SK-N-SH (cell line): ENCODE measurements around the gene SCARB1. TPM values are rescaled to one million over a fixed set of nuclear protein-coding genes. Genes with fewer than 3 reads are reported as not detected.
"Not testable (repeated sequence)": the region's sequence is repeated elsewhere in the genome, so short reads cannot be mapped to it uniquely, and the experiment has no call there.

ENCODE experiments used
- CTCF ChIA-PET: fragments of 300-600, 350-600 bp; formaldehyde crosslinking; extraction: SDS; loops from one replicate; lab custom pipeline; 2021; lab: Yijun Ruan, JAX
- POLR2A ChIA-PET: fragments of 350-600 bp; sonication (Branson Sonifier 250); formaldehyde crosslinking; extraction: SDS; loops from one replicate; lab custom pipeline; 2020; ENCODE audit warnings: antibody characterized with exemption, inconsistent platforms; lab: Yijun Ruan, JAX
- DNase-seq: peaks from one replicate; pipeline ENCODE4 v3.0.0; 2012
- H2AFZ ChIP-seq: fragments of 200-600 bp; sonication (generic); 2 replicates; pipeline ENCODE4 v1.8.1; 2016; ENCODE audit warnings: antibody characterized with exemption, mild to moderate bottlenecking, low read depth
- H3F3A ChIP-seq: fragments of 200-600 bp; sonication (generic); replicated peaks from 2 replicates; pipeline ENCODE3; 2016; ENCODE audit warnings: antibody characterized with exemption, mild to moderate bottlenecking; ENCODE audit not compliant: insufficient read depth
- H3K27ac ChIP-seq, 2 experiments: fragments of 200-500 bp in 1 of 2; fragments of 200-600 bp in 1 of 2; sonication (Bioruptor generic) in 1 of 2; sonication (generic), shearing (Covaris generic) in 1 of 2; 2 replicates each; pipeline versions ENCODE4 v1.5.1 to v1.6.1; 2014 to 2016; ENCODE audit warnings: low read depth in 2 of 2, inconsistent platforms in 1 of 2, low read length in 1 of 2, mild to moderate bottlenecking in 1 of 2, mixed read lengths in 1 of 2
- H3K27me3 ChIP-seq: fragments of 200-600 bp; sonication (generic), shearing (Covaris generic); 2 replicates; pipeline ENCODE4 v1.6.1; 2016; ENCODE audit warnings: mixed run types; ENCODE audit not compliant: insufficient read depth
- H3K36me3 ChIP-seq, 2 experiments: fragments of 200-500 bp in 1 of 2; fragments of 200-600 bp in 1 of 2; sonication (Bioruptor generic) in 1 of 2; sonication (generic) in 1 of 2; replicated peaks in 1 of 2; 2 replicates each; pipeline versions ENCODE3 to v1.5.1; 2014 to 2016; ENCODE audit warnings: low read length in 1 of 2, mild to moderate bottlenecking in 1 of 2; ENCODE audit not compliant: insufficient read depth in 2 of 2, control insufficient read depth in 1 of 2
- H3K4me1 ChIP-seq, 2 experiments: fragments of 200-500 bp in 1 of 2; fragments of 200-600 bp in 1 of 2; sonication (Bioruptor generic) in 1 of 2; sonication (generic), shearing (Covaris generic) in 1 of 2; 2 replicates each; pipeline versions ENCODE4 v1.5.1 to v1.6.1; 2014 to 2016; ENCODE audit warnings: low read depth in 1 of 2, low read length in 1 of 2, mixed run types in 1 of 2; ENCODE audit not compliant: insufficient read depth in 2 of 2, control insufficient read depth in 1 of 2
- H3K4me2 ChIP-seq: fragments of 200-600 bp; sonication (generic), shearing (Covaris generic); 2 replicates; pipeline ENCODE4 v1.6.1; 2017; ENCODE audit warnings: mixed run types
- H3K4me3 ChIP-seq, 2 experiments: fragments of 200-500 bp in 1 of 2; fragments of 200-600 bp in 1 of 2; sonication (Bioruptor generic) in 1 of 2; sonication (generic), shearing (Covaris generic) in 1 of 2; 2 replicates each; pipeline versions ENCODE4 v1.5.1 to v1.8.1; 2014 to 2016; ENCODE audit warnings: low read depth in 2 of 2, inconsistent platforms in 1 of 2, low read length in 1 of 2, mild to moderate bottlenecking in 1 of 2, mixed read lengths in 1 of 2, moderate library complexity in 1 of 2
- H3K79me2 ChIP-seq: fragments of 200-600 bp; sonication (generic); 2 replicates; pipeline ENCODE4 v1.8.1; 2017; ENCODE audit warnings: mild to moderate bottlenecking; ENCODE audit not compliant: insufficient read depth
- H3K9ac ChIP-seq: fragments of 200-600 bp; sonication (generic); 2 replicates; pipeline ENCODE4 v1.6.1; 2017; ENCODE audit warnings: mixed run types
- H3K9me2 ChIP-seq: fragments of 200-600 bp; sonication (generic); 2 replicates; pipeline ENCODE4 v1.6.1; 2017; ENCODE audit warnings: mixed run types
- H3K9me3 ChIP-seq: fragments of 200-600 bp; sonication (generic); 2 replicates; pipeline ENCODE4 v1.6.1; 2017; ENCODE audit warnings: mixed run types, mild to moderate bottlenecking, moderate library complexity
- H4K20me1 ChIP-seq: fragments of 200-600 bp; sonication (generic); 2 replicates; pipeline ENCODE4 v1.6.1; 2017; ENCODE audit warnings: mild to moderate bottlenecking, mixed run types; ENCODE audit not compliant: insufficient read depth
- CTCF ChIP-seq: fragments of 200-600 bp; sonication (generic); IDR thresholded peaks from 2 replicates; pipeline ENCODE4 v1.6.1; 2017; ENCODE audit warnings: antibody characterized with exemption, mild to moderate bottlenecking, moderate library complexity
- EP300 ChIP-seq, 2 experiments: IDR thresholded peaks; 2 replicates each; pipeline versions ENCODE4 v1.4.0 to v1.6.1; 2012; ENCODE audit warnings: borderline replicate concordance in 1 of 2, low read depth in 1 of 2, low read length in 1 of 2
- FOSL2 ChIP-seq: IDR thresholded peaks from 2 replicates; pipeline ENCODE4 v1.4.0; 2012; ENCODE audit warnings: low read depth, mild to moderate bottlenecking, moderate library complexity, borderline replicate concordance
- FOXM1 ChIP-seq: IDR thresholded peaks from 2 replicates; pipeline ENCODE4 v1.4.0; 2012; ENCODE audit warnings: low read depth, mild to moderate bottlenecking
- GATA2 ChIP-seq: sonication (generic); formaldehyde crosslinking; IDR thresholded peaks from 2 replicates; pipeline ENCODE4 v1.5.0; 2020; ENCODE audit warnings: mild to moderate bottlenecking, missing genetic modification reagents
- MAX ChIP-seq: IDR thresholded peaks from 2 replicates; pipeline ENCODE4 v1.4.0; 2012; ENCODE audit warnings: low read depth
- RXRA ChIP-seq: IDR thresholded peaks from 2 replicates; pipeline ENCODE4 v1.4.0; 2012; ENCODE audit warnings: low read depth, mild to moderate bottlenecking, borderline replicate concordance
- SIN3A ChIP-seq: IDR thresholded peaks from 2 replicates; pipeline ENCODE4 v1.6.1; 2012; ENCODE audit warnings: low read depth, mild to moderate bottlenecking, low read length, moderate library complexity, borderline replicate concordance
- SMC3 ChIP-seq: IDR thresholded peaks from 2 replicates; pipeline ENCODE4 v1.6.1; 2012; ENCODE audit warnings: low read depth, low read length, improper control_type of control experiment
- TAF1 ChIP-seq: IDR thresholded peaks from 2 replicates; pipeline ENCODE4 v1.6.1; 2012; ENCODE audit warnings: low read depth, mild to moderate bottlenecking, low read length, moderate library complexity, borderline replicate concordance
- TCF12 ChIP-seq: IDR thresholded peaks from 2 replicates; pipeline ENCODE4 v1.4.0; 2012
- WGBS: methylation state at CpG from one replicate; pipeline ENCODE4 v1.1.6; 2017; ENCODE audit warnings: low lambda C conversion rate; 5-methylcytosine and 5-hydroxymethylcytosine counted together
- polyA plus RNA-seq, 3 experiments: library from polyadenylated mRNA; depleted of rRNA; stranded (reverse); fragments of >200 nt; gene quantifications; 2 replicates each; pipeline ENCODE4 v1.2.3, GENCODE V29; 2012

SCARB1 gene
- polyA plus RNA-seq, 1 of the 3 experiments (the other 2 are of a cell fraction) = 33.0 TPM

- H3K27me3 ChIP-seq = no peaks in the 10 kb centered on the region
- TF ChIP-seq FOSL2 (no peak), RXRA (no peak), CTCF (no peak), EP300 (IDR thresholded peaks at IDR 0.05; ENCODE audit: borderline replicate concordance in 1 of 2, low read depth in 1 of 2, low read length in 1 of 2) (no peak), SMC3 (no peak), MAX (no peak)
- no peaks in the 10 kb centered on the region for H3K9me3 ChIP-seq
- no peaks in the 10 kb centered on the region for H3K79me2 ChIP-seq
- H3F3A ChIP-seq = no peaks in the 10 kb centered on the region
- no peaks in the 10 kb centered on the region for H4K20me1 ChIP-seq
- no peaks in the 10 kb centered on the region for H3K9me2 ChIP-seq
- no peak overlapping the region for H3K4me3 ChIP-seq
- H3K9ac ChIP-seq = no peak overlapping the region
- peaks cover 0 to 6% of the 10 kb centered on the region in 2 experiments; a peak in 1 of 4 replicates for H3K4me1 ChIP-seq
- H3K4me2 ChIP-seq = no peak overlapping the region
- no peaks in the 10 kb centered on the region for H3K36me3 ChIP-seq
- WGBS = 86% methylated on average over 9 of the region's 9 CpGs
- ChIA-PET CTCF (interaction anchor here (3.5 to 4.1 kb wide), 2 partner anchors 12 kb away, joined by 14 to 17 read pairs; no protein-coding TSS in a partner anchor), POLR2A (no interaction called here)
- no peak overlapping the region for H2AFZ ChIP-seq
- no peak overlapping the region for H3K27ac ChIP-seq
- no peak for DNase-seq
Observed at GRCh38 chr12:124893792-124894516, 30.3 kb upstream of the SCARB1 start.

- Histone ChIP-seq H3K79me2 (no peaks in the 10 kb centered on the region), H3K9me2 (no peaks in the 10 kb centered on the region), H3K4me3 (no peak overlapping the region), H3K9me3 (no peaks in the 10 kb centered on the region), H3K27me3 (no peaks in the 10 kb centered on the region), H3K36me3 (no peaks in the 10 kb centered on the region), H3K4me1 (peaks cover 0 to 2% of the 10 kb centered on the region in 2 experiments; a peak in 1 of 4 replicates), H3K9ac (no peak overlapping the region), H4K20me1 (no peaks in the 10 kb centered on the region), H3F3A (peaks cover 3% of the 10 kb centered on the region), H3K27ac (no peak overlapping the region), H3K4me2 (no peak overlapping the region), H2AFZ (no peak overlapping the region)
- TF ChIP-seq SIN3A = no peak
- no peak for TF ChIP-seq TCF12
- TF ChIP-seq SMC3 = no peak
- no peak for TF ChIP-seq CTCF
- TF ChIP-seq GATA2 (CRISPR knock-in tag) = no peak
- no peak for TF ChIP-seq TAF1
- no peak for TF ChIP-seq FOXM1
- ChIA-PET POLR2A (no interaction called here), CTCF (interaction anchor here (0.7 to 2.1 kb wide), 2 partner anchors 16 to 18 kb away, joined by 3 to 11 read pairs; no protein-coding TSS in a partner anchor)
- 94% methylated on average over 2 of the region's 2 CpGs for WGBS
- DNase-seq = no peak
Observed at GRCh38 chr12:124888260-124888659, 24.6 kb upstream of the SCARB1 start.

GRCh38 chr12:124887766-124888165 is 24.1 kb upstream of the SCARB1 start:
- CTCF ChIA-PET = interaction anchor here (1.0 to 2.1 kb wide), 2 partner anchors 19 to 50 kb away, joined by 3 to 11 read pairs; no protein-coding TSS in a partner anchor
- H3K4me1 ChIP-seq, H4K20me1 ChIP-seq, DNase-seq, H2AFZ ChIP-seq, H3K9ac ChIP-seq, H3K4me2 ChIP-seq, H3K36me3 ChIP-seq, H3K4me3 ChIP-seq, POLR2A ChIA-PET, H3K9me2 ChIP-seq, H3K27ac ChIP-seq, H3K9me3 ChIP-seq, H3F3A ChIP-seq, H3K27me3 ChIP-seq, H3K79me2 ChIP-seq: not testable (repeated sequence)
- WGBS = 90% methylated on average over 9 of the region's 9 CpGs
